Panc1 (cell line): ENCODE results near the gene MMP24OS. TPM values are rescaled to one million over a fixed set of nuclear protein-coding genes. Genes with fewer than 3 reads are reported as not detected.
A peak's percentile ranks its signal among the peaks of the same experiment; 100 is the strongest.

Experiments
- ATAC-seq: fragments of 200-7000 bp; cut with Tn5 transposase; 2 replicates; pipeline ENCODE4 v1.9.1; 2020; ENCODE audit warnings: mild to moderate bottlenecking, moderate library complexity
- Bru-seq: library from RNA; stranded (reverse); fragments of 400-500 nt; gene quantifications from one replicate; lab custom pipeline; 2021; lab: Mats Ljungman, UMichigan
- BruChase-seq, 2 experiments: library from RNA; stranded (reverse); fragments of 400-500 nt; gene quantifications; one replicate each; lab custom pipeline; 2021; lab: Mats Ljungman, UMichigan
- BruUV-seq: library from RNA; stranded (reverse); fragments of 400-500 nt; replicated peaks from 2 replicates; lab custom pipeline; 2021; lab: Mats Ljungman, UMichigan
- CTCF ChIA-PET: fragments of 300-600 bp; sonication (Branson Sonifier 250); formaldehyde crosslinking; loops from one replicate; lab custom pipeline; 2022; ENCODE audit warnings: antibody characterized with exemption; lab: Charles Lee
- POLR2A ChIA-PET: fragments of 300-600 bp; sonication (Branson Sonifier 250); formaldehyde crosslinking; loops from one replicate; lab custom pipeline; 2022; ENCODE audit warnings: antibody characterized with exemption; lab: Charles Lee
- DNase-seq: peaks from one replicate; pipeline ENCODE4 v3.0.0-alpha.2; 2010; ENCODE audit warnings: low read depth, low spot score
- H3K27ac ChIP-seq: 2 replicates; pipeline ENCODE4 v1.5.1; 2011; ENCODE audit warnings: mild to moderate bottlenecking, low read length, inconsistent platforms
- H3K27me3 ChIP-seq: fragments of 200-500 bp; sonication (Bioruptor generic); 2 replicates; pipeline ENCODE4 v1.6.0; 2014; ENCODE audit warnings: low read length, inconsistent platforms; ENCODE audit not compliant: control insufficient read depth, insufficient read depth
- H3K36me3 ChIP-seq: fragments of 200-500 bp; sonication (Bioruptor generic); 2 replicates; pipeline ENCODE4 v1.5.1; 2014; ENCODE audit warnings: inconsistent platforms, mild to moderate bottlenecking, low read length, moderate library complexity; ENCODE audit not compliant: control insufficient read depth, insufficient read depth
- H3K4me1 ChIP-seq: 2 replicates; pipeline ENCODE4 v1.5.1; 2011; ENCODE audit warnings: inconsistent platforms, mild to moderate bottlenecking, low read length, moderate library complexity; ENCODE audit not compliant: control insufficient read depth, insufficient read depth
- H3K4me3 ChIP-seq, 2 experiments: 2 replicates each; pipeline ENCODE4 v1.5.1; 2011 to 2012; ENCODE audit warnings: low read depth in 2 of 2, low read length in 2 of 2, mild to moderate bottlenecking in 2 of 2, inconsistent platforms in 1 of 2, moderate library complexity in 1 of 2
- H3K9me3 ChIP-seq: fragments of 200-500 bp; sonication (Bioruptor generic); 2 replicates; pipeline ENCODE4 v1.5.1; 2014; ENCODE audit warnings: low read depth, mild to moderate bottlenecking, inconsistent platforms, low read length, moderate library complexity; ENCODE audit not compliant: control insufficient read depth, insufficient read depth
- CTCF ChIP-seq: fragments of 450-650 bp; IDR thresholded peaks from 2 replicates; pipeline ENCODE4 v1.5.1; 2017; ENCODE audit warnings: mild to moderate bottlenecking
- POLR2AphosphoS5 ChIP-seq: IDR thresholded peaks from 2 replicates; pipeline ENCODE4 v1.6.1; 2012; ENCODE audit warnings: mild to moderate bottlenecking, low read depth, low read length, moderate library complexity
- REST ChIP-seq, 2 experiments: IDR thresholded peaks; 2 replicates each; pipeline ENCODE4 v1.6.1; 2011 to 2012; ENCODE audit warnings: low read depth in 2 of 2, control low read depth in 1 of 2, low read length in 1 of 2, mild to moderate bottlenecking in 1 of 2, moderate library complexity in 1 of 2; ENCODE audit not compliant: insufficient read depth in 1 of 2
- SIN3A ChIP-seq: IDR thresholded peaks from 2 replicates; pipeline ENCODE4 v1.6.1; 2012; ENCODE audit warnings: low read depth, mild to moderate bottlenecking, low read length, moderate library complexity, borderline replicate concordance; ENCODE audit not compliant: insufficient read depth
- TCF7L2 ChIP-seq: IDR thresholded peaks from 2 replicates; pipeline ENCODE4 v1.6.1; 2011; ENCODE audit warnings: mild to moderate bottlenecking, low read depth, low read length, inconsistent platforms
- in situ Hi-C: cut with HindIII; loops from 2 replicates; pipeline ENCODE4 v1.10.0; 2016; ENCODE audit warnings: low sequenced_read_pairs, low pct_unique_long_range_greater_than_20kb
- intact Hi-C: fragments of 100-400 bp; cut with micrococcal nuclease; formaldehyde crosslinking; loops from one replicate; pipeline ENCODE4 v1.10.0; 2022; ENCODE audit not compliant: unreplicated experiment
- long read RNA-seq: library from polyadenylated mRNA; unstranded; transcript quantifications from one replicate; pipeline ENCODE4 v2.0.0, GENCODE V29; 2021; ENCODE audit not compliant: unreplicated experiment
- polyA plus RNA-seq: library from polyadenylated mRNA; unstranded; fragments of >200 nt; gene quantifications from one replicate; pipeline ENCODE4 v1.2.1, GENCODE V29; 2012; ENCODE audit warnings: missing spikeins; ENCODE audit not compliant: insufficient read length
- total RNA-seq: library from RNA; stranded (reverse); gene quantifications from one replicate; pipeline ENCODE4 v1.2.1, GENCODE V29; 2021; ENCODE audit not compliant: unreplicated experiment

MMP24OS gene
- total RNA-seq (83.8 TPM), Bru-seq, nascent RNA (percentile 68 among the genes with signal in this experiment), BruChase-seq, experiment 1, labeled RNA remaining after a 2-hour chase (percentile 79 among the genes with signal in this experiment), BruChase-seq, experiment 2, labeled RNA remaining after a 6-hour chase (percentile 88 among the genes with signal in this experiment)
- 178 TPM for polyA plus RNA-seq
- long read RNA-seq, transcript MMP24OS-201 (2 exons, 867 nt) = major isoform, 10 of 26 reads
- long read RNA-seq, partial matches to known transcripts = 6 of 26 reads
- long read RNA-seq, other reads (novel, unspliced or antisense) = 4 of 26 reads

- in situ Hi-C loops = no loop called here
- DNase-seq = peak; percentile 64
These were observed at the start of gene MMP24OS for GRCh38 chr20:35277531-35278395. Gene MMP24OS (minus strand): TSS chr20:35278122. CDS start chr20:35277929, 193 bp downstream.

More at GRCh38 chr20:35277531-35278395, at the start of gene MMP24OS:
- intact Hi-C loops = no loop called here
- ChIA-PET CTCF (interaction anchor here (0.6 to 0.7 kb wide), 2 partner anchors 14 to 27 kb away, joined by 3 read pairs; no protein-coding TSS in a partner anchor), POLR2A (interaction anchor here (0.6 to 0.7 kb wide), 5 partner anchors 21 to 655 kb away, joined by 3 to 13 read pairs (median 4); no protein-coding TSS in a partner anchor)
- Histone ChIP-seq H3K36me3 (peaks cover 22% of the 10 kb centered on the region), H3K9me3 (no peaks in the 10 kb centered on the region), H3K27me3 (no peaks in the 10 kb centered on the region), H3K4me1 (peaks cover 37% of the 10 kb centered on the region), H3K4me3 (peak within 1 kb of the TSS; percentile 87 to 88), H3K27ac (peak within 1 kb of the TSS; percentile 95)
- BruUV-seq = no TSS peak
- ATAC-seq = peak; percentile 90
- TF ChIP-seq TCF7L2 (no peak), REST (IDR thresholded peaks at IDR 0.05; ENCODE audit: insufficient read depth in 1 of 2, low read depth in 2 of 2, low read length in 1 of 2) (peak in 1 of 2 experiments; percentile 58; a peak in 1 of 4 replicates), POLR2AphosphoS5 (peak; percentile 96), SIN3A (peak; percentile 29; the same call in 1 of the 2 replicates), CTCF (no peak)
